DMS153 treated with DMSO at 0.1 percent for 48 hours (cell line): ENCODE measurements around the gene TYW1B.
"Not testable (repeated sequence)": the region's sequence is repeated elsewhere in the genome, so short reads cannot be mapped to it uniquely, and the experiment has no call there.

Experiments
- DNase-seq: peaks from one replicate; lab custom pipeline; 2025; ENCODE audit not compliant: unreplicated experiment; lab: John Stamatoyannopoulos, UW

Gene TYW1B

DNA sequence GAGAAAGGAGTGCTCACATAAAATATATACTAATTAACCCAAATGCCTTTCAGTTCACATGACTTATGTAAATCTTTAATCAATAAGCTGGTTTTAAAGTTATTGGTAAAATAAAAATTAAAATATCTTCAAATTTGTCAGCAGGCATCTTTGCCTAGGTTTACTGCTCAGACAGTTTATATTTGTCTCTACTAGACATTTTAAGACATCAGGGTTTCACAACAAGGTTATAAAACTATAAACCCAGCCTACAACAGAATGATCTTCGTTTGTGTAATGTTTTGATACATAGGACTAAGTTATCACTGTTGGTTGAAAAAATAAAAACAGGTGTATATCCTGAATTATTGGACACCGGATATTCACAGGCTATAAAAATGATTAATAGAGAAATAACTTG is 67.4 kb downstream of the TYW1B start:
- no peak for DNase-seq

DNA sequence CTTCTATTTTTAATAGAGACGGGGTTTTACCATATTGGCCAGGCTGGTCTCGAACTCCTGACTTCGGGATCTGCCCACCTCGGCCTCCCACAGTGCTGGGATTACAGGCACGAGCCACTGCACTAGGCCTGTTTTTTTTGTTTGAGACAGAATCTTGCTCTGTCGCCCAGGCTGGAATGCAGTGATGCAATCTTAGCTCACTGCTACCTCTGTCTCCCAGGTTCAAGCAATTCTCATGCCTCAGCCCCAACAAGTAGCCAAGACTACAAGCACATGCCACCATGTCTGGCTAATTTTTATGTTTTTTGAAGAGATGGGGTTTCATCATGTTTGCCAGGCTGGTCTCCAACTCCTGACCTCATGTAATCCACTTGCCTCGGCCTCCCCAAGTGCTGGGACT is 73.7 kb downstream of the TYW1B start:
- DNase-seq: no peak

DNA sequence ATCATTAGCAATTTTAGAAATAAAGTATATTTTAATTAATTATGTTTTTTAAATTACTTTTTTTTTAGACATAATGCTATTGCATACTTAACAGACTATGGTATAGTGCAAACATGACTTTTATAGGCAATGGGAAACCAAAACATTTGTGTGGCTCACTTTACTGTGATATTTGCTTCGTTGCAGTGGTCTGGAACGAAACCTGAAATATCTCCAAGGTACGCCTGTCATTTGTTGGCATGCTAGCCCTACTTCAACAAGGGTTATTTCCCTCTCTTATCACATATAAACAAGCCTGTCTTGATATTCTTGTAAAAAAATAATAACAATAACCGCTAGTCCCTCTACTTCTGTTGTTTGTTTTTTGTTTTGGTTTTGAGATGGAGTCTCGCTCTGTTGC is 74.2 kb downstream of the TYW1B start:
- no peak for DNase-seq

DNA sequence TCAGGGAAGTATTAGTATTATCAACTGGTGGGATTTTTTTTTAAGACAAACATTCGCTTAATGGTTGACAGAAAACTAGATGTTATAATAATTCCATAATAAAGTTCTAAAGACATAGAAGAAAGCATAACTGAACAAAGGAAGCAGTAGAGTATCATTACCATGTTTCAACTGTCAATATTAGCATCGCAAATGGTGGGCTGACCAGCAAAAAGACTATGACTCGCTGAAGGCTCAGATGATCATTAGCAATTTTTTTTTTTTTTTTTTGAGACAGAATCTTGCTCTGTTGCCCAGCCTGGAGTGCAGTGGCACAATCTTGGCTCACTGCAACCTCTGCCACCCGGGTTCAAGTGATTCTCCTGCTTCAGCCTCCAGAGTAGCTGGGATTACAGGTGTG is 74.8 kb downstream of the TYW1B start:
- DNase-seq: not testable (repeated sequence)

DNA sequence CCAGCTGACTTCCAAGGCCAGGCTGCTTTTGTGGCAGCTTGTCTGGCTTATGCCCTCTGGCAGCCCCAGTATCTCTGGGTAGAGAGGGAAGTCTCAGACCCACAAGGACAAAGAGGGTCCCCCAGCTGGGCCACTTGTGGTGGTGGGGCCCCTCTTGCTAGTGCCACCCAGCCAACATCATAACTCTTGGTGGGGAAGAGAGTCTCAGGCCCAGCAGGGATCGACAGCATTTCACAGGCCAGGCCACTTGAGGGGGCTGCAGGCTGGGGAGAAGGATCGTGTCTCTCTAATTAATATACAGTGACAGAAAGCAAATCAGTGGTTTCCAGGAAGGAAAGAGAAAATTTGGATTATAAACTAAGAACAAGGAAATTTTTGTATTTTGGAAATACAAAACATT is 76.0 kb downstream of the TYW1B start:
- no peak for DNase-seq

DNA sequence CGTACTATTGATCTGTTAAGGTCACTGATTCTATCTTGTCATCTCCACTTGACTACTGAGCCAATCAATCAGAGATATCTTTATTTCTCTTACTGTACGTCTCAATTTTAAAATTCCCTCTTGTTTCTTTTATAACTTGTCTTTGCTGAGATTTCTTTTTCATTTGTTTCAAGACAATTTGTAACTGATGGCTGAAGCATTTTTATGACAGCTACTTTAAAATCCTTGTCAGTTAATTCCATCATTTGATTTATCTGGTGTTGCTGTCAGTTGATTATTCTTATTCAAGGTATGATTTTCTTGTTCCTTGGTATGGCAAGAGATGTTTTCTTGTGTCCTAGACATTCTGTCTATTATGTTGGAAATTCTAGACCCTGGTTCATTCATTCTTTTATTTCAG is 76.6 kb downstream of the TYW1B start:
- no peak for DNase-seq

DNA sequence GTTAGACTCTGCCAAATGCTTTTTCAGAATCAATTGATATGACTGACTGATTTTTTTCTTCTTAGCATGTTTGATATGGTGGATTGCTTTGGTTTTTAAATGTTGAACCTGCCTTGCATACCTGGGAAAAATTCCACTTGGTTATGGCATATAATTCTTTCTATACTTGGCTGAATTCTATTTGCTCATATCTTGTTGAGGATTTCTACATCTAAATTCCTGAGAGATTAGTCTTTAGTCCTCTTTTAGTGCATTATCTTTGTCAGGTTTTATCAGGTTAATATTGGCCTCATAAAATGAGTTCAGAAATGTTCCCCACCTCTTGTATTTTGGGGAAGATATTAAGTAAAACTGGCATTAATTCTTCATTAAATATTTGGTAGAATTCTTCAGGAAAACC is 79.4 kb downstream of the TYW1B start:
- DNase-seq: not testable (repeated sequence)

DNA sequence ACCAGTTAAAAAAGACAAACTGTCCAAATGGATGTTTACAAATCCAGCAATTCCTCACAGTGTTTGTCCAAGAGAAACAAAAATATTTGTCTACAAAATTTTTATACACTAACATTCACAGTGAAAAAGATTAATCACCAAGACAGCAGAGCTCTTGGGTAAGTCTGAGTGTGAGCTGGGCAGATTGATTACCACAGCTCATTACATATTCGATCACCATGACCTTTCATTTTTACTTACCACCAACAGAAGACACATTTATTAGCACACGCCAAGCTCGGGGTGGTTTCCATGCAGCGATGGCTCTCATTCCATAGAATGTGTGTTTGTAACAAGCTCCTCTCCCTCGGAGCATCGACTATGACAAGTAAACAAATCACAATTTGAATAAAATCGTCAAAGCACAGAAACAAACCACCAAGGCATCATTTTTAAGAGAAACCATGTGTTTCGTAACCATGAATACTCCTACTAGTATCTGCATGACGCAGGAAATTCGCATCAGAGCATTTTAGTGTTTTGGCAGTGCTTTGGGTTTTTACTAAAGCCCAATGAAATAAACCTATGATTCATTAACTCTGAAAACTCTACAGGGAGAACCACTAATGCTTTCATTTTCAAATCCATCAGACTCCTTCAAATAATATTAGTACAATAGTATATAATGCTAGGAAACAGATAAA is 83.6 kb downstream of the TYW1B start:
- not testable (repeated sequence) for DNase-seq

DNA sequence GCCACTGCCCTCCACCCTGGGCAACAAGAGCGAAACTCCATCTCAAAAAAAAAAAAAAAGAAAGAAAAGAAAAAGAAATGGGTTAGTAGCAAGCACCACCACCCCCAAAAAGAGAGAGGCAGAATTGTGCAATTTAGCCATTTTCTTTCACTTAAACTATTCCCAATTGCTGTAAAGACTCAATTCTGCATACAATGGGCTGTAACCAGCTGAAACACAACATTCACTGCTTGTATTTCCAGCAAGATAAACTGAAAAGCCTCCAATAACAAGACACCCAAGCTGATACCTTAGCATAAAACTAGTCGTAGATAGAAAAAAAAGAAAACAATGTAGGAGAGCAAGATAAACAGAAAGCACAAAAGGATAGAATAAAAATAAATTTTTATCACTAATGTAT is 84.2 kb downstream of the TYW1B start:
- DNase-seq: not testable (repeated sequence)

DNA sequence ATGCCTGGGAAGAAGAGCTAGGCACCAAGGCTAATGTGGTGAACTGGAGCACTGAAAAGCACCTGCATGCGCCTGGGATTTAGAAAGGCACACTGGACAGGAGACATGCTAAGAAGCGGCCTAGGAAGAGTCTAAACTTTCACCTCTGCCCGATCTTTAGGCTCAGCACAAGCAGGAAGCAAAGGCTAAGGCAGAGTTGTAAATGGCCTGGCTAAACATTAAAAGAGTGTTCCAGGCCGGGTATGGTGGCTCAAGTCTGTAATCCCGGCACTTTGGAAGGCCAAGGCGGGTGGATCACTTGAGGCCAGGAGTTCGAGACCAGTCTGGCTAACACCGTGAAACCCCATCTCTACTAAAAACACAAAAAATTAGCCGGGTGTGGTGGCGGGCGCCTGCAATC is 88.3 kb downstream of the TYW1B start:
- DNase-seq: not testable (repeated sequence)

DNA sequence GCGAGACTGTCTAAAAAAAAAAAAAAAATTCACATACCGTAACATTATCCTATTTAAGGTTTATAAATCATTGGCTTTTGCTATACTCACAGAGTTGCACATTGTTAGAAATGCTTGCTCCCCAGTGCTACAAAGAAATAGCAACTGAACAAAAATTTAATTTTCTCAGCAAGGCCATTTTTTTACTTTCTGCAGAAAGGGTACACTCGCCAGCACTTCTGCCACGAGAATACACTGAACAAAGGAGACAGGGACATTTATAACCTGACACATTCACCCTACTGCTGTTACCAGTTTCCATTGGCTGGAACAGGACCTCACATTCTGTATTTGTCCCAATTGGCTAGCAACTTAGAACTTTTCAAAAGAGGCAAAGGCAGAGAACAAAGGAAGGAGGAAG is 92.1 kb downstream of the TYW1B start:
- not testable (repeated sequence) for DNase-seq

DNA sequence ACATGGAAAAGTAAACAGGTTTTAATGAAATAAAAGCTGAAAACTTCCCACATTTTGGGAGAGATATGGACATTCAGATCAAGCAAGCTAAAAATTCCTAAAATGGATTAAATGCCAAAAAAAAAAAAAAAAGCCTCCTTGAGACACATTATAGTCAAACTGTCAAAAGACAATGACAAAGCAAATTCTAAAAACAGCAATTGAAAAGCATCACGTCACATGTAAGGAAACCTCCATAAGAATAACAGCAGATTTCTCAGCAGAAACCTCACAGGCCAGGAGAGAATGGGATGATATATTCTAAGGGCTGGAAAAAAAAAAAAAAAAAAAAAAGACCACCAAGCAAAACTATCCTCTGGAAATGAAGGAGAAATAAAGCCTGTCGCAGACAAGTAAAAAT is 97.2 kb downstream of the TYW1B start:
- DNase-seq: not testable (repeated sequence)

DNA sequence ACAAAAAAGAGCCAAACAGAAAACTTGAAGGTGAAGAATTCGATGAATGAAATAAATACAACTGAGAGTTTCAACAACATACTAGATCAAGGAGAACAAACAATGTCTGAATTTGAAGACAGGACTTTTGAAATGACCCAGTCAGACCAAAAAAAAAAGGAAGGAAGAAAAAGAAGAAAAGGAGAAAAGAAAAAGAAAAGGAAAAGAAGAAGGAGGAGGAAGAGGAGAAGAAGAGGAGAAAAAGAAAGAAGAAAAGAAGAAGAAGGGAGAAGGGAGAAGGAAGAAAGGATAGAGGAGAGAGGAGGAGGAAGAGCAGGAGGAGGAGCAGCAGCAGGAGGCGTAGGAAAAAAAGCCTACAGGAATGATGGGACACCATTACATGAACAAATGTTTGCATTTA is 97.6 kb downstream of the TYW1B start:
- not testable (repeated sequence) for DNase-seq

DNA sequence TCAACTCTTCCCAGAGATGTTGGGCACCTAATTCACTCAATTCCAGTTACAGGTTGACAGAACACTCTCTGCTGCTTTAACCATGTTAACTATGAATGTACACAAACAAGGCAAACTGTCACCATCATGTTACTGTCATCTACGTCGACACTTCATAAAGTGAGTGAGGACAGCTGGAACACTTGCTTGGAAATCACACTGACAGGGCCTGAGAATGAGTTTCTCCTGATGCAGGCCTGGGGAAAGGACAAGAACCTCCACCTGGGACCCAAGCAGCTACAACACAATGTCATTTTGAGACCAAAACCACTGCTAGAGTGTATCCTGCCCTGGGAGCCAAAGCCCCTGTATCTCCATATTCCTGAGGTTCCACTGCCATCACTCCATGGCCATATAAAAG is 98.9 kb downstream of the TYW1B start:
- not testable (repeated sequence) for DNase-seq

DNA sequence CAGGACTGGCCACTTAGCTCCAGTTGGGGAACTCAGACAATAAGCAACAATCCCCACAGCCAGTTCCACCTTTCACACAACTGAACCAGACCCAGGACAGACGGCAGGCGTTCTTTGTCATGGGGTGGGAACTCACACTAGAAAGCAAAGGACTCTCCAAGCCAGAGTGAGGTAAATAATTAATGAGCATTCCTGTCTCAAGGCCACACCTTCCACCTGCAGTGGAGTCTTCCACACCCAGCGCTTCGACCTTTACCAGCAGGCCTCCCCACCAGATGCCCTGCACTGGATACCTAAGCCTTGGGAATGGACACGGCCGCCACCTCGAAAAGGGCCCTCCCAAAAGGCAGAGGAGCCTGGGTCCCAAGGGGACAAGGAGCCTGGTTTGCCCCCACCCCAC is 105.3 kb downstream of the TYW1B start:
- DNase-seq: not testable (repeated sequence)

DNA sequence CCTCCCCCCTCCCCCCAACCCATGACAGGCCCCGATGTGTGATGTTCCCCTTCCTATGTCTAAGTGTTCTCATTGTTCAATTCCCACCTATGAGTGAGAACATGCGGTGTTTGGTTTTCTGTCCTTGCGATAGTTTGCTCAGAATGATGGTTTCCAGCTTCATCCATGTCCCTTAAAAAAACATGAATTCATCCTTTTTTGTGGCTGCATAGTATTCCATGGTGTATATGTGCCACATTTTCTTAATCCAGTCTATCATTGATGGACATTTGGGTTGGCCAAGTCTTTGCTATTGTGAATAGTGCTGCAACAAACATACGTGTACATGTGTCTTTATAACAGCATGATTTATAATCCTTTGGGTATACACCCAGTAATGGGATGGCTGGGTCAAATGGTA is 107.1 kb downstream of the TYW1B start:
- not testable (repeated sequence) for DNase-seq

DNA sequence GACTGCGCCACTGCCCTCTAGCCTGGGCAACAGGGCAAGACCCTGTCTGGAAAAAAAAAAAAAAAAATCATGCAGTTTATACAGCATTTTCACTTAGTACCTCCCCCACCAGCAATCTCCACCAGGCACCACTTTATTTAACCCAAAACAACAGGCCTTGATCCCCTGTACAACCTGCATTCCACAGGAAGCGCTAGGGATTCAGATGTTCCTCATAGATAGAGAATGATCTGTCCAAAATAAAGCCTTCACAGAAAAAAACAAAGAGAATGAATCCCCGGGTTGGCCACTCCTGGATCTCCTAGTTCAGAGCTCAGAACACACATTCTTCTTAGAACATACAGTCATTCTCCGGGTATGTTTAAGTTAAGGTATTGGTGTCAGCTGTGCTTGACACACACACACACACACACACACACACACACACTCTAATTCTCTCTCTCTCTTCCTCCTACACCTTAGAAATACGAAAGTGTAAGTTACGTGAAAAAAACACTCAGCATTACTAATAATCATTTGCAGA is 110.7 kb downstream of the TYW1B start:
- not testable (repeated sequence) for DNase-seq

DNA sequence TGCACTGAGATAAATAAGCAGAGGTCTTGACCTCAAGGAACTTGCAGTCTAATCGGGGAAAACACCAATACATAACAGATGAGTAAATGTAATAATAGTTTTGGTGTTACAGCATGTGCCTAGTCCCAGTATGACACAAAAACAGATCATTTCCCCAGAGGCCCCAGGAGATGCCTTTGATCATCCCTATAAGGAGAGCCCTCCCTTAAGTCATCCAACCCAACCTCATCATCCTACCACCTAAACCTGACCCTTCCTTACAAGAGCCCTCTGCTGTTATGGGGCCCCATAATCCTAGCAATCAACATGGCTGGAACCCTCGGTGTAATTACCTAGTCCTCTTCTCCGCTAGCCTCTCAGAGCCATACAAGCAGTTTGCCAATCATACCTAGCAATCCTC is 116.1 kb downstream of the TYW1B start:
- DNase-seq: not testable (repeated sequence)

DNA sequence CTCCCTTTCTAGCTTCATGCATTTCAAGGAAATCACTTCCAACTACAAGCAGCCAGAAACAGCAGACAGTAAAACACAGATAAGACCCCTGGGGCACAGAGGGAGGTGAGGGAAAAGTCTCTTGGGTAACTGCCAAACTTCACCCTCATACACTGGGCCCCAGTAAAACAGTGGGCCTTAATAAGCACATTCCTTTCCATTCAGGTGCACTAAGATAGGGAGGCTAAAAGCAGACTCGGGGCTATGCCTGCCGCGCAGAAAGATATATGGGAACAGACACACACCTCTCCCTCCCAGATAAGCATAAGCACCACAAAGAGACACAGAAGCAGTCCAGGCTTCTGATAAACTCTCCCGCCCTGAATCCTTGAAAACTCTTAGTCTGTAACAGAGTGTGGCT is 117.0 kb downstream of the TYW1B start:
- DNase-seq: no peak

DNA sequence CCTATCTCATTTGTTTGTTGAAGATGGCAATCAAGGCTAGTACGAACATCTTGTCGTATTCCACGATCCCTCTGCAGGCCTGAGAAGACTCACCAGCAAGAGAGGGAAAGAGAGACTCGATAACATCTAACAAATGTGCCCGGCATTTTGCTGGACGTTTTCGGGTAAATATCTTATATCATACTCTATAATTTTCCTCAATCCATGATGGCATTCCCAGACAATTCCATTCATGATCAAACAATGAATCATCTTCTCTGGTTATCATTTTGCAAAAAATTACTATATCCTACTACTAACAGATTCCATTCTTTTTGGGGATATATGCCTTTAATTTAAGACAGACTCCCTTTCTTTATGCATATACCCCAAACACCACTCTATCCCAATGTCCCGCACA is 118.1 kb downstream of the TYW1B start:
- no peak for DNase-seq

DNA sequence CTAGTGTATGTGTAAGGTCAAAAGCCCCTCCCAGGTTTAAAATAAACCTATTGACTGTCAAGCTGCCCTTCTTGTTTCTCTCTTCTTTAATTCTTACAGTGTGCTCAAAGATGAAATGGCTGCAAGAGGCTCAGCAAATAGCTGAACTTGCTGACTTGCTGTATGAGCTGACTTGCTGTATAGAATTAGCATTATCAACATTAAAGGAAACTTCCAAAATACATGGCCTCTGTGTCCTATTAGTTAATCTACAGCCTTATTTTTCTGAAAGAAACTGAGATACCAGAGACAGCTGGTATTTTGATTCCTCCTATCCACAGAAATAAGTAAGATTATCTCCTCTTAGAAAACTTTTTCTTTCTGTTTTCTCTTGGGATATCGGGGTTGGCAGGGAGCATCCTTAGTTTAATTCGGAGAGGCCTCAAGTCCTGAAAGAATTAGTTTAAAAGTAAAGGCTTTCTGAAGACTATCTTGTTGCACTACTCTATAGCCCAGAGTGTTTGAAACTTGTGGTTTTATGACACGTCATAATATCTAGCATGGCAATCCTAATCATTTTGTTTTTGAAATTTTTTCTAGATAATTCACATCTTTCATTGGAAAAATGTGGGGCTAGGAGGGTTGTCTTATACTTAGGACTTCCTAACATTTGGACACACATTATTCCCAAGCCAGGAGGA is 119.5 kb downstream of the TYW1B start:
- DNase-seq: not testable (repeated sequence)

DNA sequence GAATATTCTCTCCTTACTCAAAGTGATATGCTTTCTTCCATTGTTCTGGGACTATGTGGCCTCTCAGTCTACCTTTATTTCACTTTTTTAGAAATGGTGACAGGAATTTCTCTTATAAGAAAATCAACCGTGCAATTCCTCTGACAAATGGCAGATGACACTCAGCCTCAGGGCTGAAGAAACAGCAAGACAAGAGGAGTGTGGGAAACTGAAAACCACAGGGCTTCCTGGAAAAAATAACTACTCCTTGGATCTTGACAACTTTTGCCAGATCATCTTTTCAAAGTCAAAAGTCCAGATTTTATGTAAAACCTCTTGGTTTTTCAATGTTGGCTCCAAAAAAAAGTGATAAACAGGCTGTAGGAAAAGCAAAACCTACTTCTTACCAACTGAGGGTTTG is 121.5 kb downstream of the TYW1B start:
- DNase-seq: no peak

DNA sequence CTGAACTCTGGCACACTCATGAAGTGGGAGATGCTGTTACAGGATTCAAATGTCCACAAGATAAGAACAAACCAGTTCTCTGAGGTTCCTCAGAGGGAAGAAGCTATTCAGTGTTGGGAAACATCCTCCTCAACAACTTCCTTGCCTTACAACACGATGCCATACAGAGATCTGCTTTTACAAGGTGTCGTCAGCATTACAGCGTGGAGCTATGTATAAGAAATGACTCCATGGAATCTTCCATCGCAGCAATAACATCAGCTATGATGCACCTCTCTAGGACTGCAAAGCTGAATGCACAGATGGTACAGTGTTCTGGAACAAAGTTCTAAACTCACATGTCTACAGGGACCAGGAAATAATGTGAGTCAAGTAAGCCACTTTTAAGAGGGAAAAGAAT is 122.3 kb downstream of the TYW1B start:
- not testable (repeated sequence) for DNase-seq
